ENCODE data around the gene DNAJC10.
"Not testable (repeated sequence)": the region's sequence is repeated elsewhere in the genome, so short reads cannot be mapped to it uniquely, and the experiment has no call there.

The DNAJC10 gene

DNA sequence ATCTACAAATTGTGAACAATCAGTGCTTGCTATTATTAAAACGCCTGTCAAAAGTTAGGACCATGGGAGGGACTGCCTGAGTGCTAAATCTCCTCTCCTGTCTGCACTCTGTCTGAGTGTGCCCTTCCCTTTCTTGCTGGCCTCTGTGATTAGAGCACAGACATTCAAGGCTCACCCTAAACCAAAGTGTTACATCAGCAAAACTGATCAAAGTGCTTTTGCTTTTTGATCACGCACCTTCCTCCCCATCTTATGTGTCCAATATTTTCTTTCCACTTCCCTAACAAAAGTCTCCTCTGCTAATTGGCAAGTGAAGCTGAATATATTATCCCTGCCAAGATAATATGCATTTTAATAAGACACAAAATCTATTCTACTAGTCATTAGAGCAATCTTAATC, 30.5 kb upstream of the DNAJC10 start:
- no peak overlapping the region for H3K27ac ChIP-seq (ENCODE audit: low read depth, low read length)
- peaks cover 29% of the 10 kb centered on the region for H3K4me1 ChIP-seq (ENCODE audit: control insufficient read depth, low read length)
- H3K79me2 ChIP-seq (ENCODE audit: control insufficient read depth, low read length) = no peaks in the 10 kb centered on the region
- no peak overlapping the region for H3K4me3 ChIP-seq (ENCODE audit: low read length)
- no peaks in the 10 kb centered on the region for H3K9me3 ChIP-seq (ENCODE audit: control insufficient read depth, insufficient read depth, low read length)
- no peaks in the 10 kb centered on the region for H3K9me2 ChIP-seq (replicated peaks; ENCODE audit: control insufficient read depth, low read length)
- no peaks in the 10 kb centered on the region for H3K27me3 ChIP-seq (ENCODE audit: control insufficient read depth, low read length)
- H4K20me1 ChIP-seq (ENCODE audit: control insufficient read depth, insufficient read depth, low read depth, low read length) = no peaks in the 10 kb centered on the region
- TF ChIP-seq, protein P1, sequence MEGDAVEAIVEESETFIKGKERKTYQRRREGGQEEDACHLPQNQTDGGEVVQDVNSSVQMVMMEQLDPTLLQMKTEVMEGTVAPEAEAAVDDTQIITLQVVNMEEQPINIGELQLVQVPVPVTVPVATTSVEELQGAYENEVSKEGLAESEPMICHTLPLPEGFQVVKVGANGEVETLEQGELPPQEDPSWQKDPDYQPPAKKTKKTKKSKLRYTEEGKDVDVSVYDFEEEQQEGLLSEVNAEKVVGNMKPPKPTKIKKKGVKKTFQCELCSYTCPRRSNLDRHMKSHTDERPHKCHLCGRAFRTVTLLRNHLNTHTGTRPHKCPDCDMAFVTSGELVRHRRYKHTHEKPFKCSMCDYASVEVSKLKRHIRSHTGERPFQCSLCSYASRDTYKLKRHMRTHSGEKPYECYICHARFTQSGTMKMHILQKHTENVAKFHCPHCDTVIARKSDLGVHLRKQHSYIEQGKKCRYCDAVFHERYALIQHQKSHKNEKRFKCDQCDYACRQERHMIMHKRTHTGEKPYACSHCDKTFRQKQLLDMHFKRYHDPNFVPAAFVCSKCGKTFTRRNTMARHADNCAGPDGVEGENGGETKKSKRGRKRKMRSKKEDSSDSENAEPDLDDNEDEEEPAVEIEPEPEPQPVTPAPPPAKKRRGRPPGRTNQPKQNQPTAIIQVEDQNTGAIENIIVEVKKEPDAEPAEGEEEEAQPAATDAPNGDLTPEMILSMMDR (IDR thresholded peaks at IDR 0.05; ENCODE audit: low read depth, low read length, poor library complexity, severe bottlenecking) = no peak
- no peak for TF ChIP-seq EZH2phosphoT487 (IDR thresholded peaks at IDR 0.05; ENCODE audit: borderline replicate concordance, low read length)
- H3K4me2 ChIP-seq (ENCODE audit: low read length) = no peak overlapping the region
- H3K36me3 ChIP-seq (ENCODE audit: control insufficient read depth, low read length) = no peaks in the 10 kb centered on the region
- no peaks in the 10 kb centered on the region; the same call in 1 of the 2 replicates for H3F3A ChIP-seq (ENCODE audit: control insufficient read depth, insufficient read depth)

DNA sequence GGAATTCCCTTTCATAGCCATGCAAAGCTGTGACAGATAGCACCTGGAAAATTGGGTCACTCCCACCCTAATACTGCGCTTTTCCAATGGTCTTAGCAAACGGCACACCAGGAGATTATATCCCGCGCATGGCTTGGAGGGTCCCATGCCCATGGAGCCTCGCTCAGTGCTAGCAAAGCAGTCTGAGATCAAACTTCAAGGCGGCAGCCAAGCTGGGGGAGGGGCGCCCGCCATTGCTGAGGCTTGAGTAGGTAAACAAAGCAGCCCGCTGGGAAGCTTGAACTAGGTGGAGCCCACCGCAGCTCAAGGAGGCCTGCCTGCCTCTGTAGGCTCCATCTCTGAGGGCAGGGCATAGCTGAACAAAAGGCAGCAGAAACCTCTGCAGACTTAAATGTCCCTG, 29.3 kb upstream of the DNAJC10 start:
- H3K9me3 ChIP-seq (ENCODE audit: control insufficient read depth, insufficient read depth, low read length); H3K4me2 ChIP-seq (ENCODE audit: low read length); H3K9me2 ChIP-seq (replicated peaks; ENCODE audit: control insufficient read depth, low read length); H3K4me3 ChIP-seq (ENCODE audit: low read length); H3F3A ChIP-seq (ENCODE audit: control insufficient read depth, insufficient read depth); H4K20me1 ChIP-seq (ENCODE audit: control insufficient read depth, insufficient read depth, low read depth, low read length); H3K27me3 ChIP-seq (ENCODE audit: control insufficient read depth, low read length); H3K36me3 ChIP-seq (ENCODE audit: control insufficient read depth, low read length); H3K79me2 ChIP-seq (ENCODE audit: control insufficient read depth, low read length); H3K27ac ChIP-seq (ENCODE audit: low read depth, low read length): not testable (repeated sequence)
- peaks cover 25% of the 10 kb centered on the region for H3K4me1 ChIP-seq (ENCODE audit: control insufficient read depth, low read length)

DNA sequence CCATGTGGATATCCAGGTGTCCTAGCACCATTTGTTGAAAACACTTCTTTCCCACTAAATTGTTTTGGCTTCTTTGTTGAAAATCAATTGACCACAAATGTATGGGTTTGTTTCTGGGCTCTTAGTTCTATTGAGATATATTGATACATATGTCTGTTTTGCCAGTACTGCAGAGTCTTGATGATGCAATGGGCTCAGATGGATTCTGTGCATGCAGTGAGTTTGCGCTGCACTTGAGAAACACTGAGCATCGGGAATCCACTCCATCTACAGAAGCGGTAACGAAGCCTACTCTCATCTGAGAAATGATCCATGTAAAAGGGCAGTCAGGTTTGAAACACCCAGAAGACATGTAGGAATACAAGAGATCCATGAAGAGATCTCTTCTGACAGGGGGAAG, 21.9 kb upstream of the DNAJC10 start:
- no peaks in the 10 kb centered on the region for H3K79me2 ChIP-seq (ENCODE audit: control insufficient read depth, low read length)
- H3K27ac ChIP-seq (ENCODE audit: low read depth, low read length) = no peak overlapping the region
- H3K9me2 ChIP-seq (replicated peaks; ENCODE audit: control insufficient read depth, low read length) = no peaks in the 10 kb centered on the region
- H3K27me3 ChIP-seq (ENCODE audit: control insufficient read depth, low read length) = no peaks in the 10 kb centered on the region
- no peak overlapping the region for H3K4me2 ChIP-seq (ENCODE audit: low read length)
- H3F3A ChIP-seq (ENCODE audit: control insufficient read depth, insufficient read depth) = no peaks in the 10 kb centered on the region
- H3K4me1 ChIP-seq (ENCODE audit: control insufficient read depth, low read length) = no peaks in the 10 kb centered on the region
- TF ChIP-seq, protein P1 (IDR thresholded peaks at IDR 0.05; ENCODE audit: low read depth, low read length, poor library complexity, severe bottlenecking) = no peak
- no peak for TF ChIP-seq EZH2phosphoT487 (IDR thresholded peaks at IDR 0.05; ENCODE audit: borderline replicate concordance, low read length)
- H3K36me3 ChIP-seq (ENCODE audit: control insufficient read depth, low read length) = no peaks in the 10 kb centered on the region
- no peaks in the 10 kb centered on the region for H4K20me1 ChIP-seq (ENCODE audit: control insufficient read depth, insufficient read depth, low read depth, low read length)
- no peaks in the 10 kb centered on the region for H3K9me3 ChIP-seq (ENCODE audit: control insufficient read depth, insufficient read depth, low read length)
- H3K4me3 ChIP-seq (ENCODE audit: low read length) = no peak overlapping the region

DNA sequence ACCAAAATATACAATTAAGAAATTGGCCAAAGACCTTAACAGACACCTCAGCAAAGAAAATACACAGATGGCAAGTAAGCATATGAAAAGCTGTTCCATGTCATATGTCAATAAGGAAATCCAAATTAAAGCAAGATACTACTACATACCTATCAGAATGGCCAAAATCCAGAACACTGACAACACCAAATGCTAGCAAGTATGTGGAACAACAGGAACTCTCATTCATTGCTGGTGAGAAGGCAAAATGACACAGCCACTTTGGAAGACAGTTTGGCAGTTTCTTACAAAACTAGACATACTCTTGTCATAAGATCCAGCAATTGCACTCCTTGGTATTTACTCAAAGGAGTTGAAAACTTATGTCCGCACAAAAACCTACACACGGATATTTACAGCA, 20.3 kb upstream of the DNAJC10 start:
- TF ChIP-seq EZH2phosphoT487 (IDR thresholded peaks at IDR 0.05; ENCODE audit: borderline replicate concordance, low read length) = no peak
- TF ChIP-seq, protein P1 (IDR thresholded peaks at IDR 0.05; ENCODE audit: low read depth, low read length, poor library complexity, severe bottlenecking) = no peak
- Histone ChIP-seq H4K20me1 (ENCODE audit: control insufficient read depth, insufficient read depth, low read depth, low read length) (no peaks in the 10 kb centered on the region), H3K27ac (ENCODE audit: low read depth, low read length) (no peak overlapping the region), H3K4me1 (ENCODE audit: control insufficient read depth, low read length) (no peaks in the 10 kb centered on the region), H3K9me3 (ENCODE audit: control insufficient read depth, insufficient read depth, low read length) (no peaks in the 10 kb centered on the region), H3F3A (ENCODE audit: control insufficient read depth, insufficient read depth) (no peaks in the 10 kb centered on the region), H3K9me2 (replicated peaks; ENCODE audit: control insufficient read depth, low read length) (no peaks in the 10 kb centered on the region), H3K79me2 (ENCODE audit: control insufficient read depth, low read length) (no peaks in the 10 kb centered on the region), H3K36me3 (ENCODE audit: control insufficient read depth, low read length) (no peaks in the 10 kb centered on the region), H3K27me3 (ENCODE audit: control insufficient read depth, low read length) (no peaks in the 10 kb centered on the region), H3K4me3 (ENCODE audit: low read length) (no peak overlapping the region), H3K4me2 (ENCODE audit: low read length) (no peak overlapping the region)

Measured in DOHH2 (cell line).